ENCODE measurements around the gene TBX1. TPM values are rescaled to one million over a fixed set of nuclear protein-coding genes. Genes with fewer than 3 reads are reported as not detected.

TBX1 gene
- total RNA-seq, 3 donors from 2014 or later, result 0.96 to 9.2 (median 2.9) TPM

- H3K27me3 ChIP-seq, result peaks cover 9 to 51% of the 10 kb centered on the region in 2 donors
- intact Hi-C loops (cut with DNase I; ENCODE audit: low total_unique reads), result no loop called here
- H3K9me3 ChIP-seq, result no peaks in the 10 kb centered on the region
Observed at GRCh38 chr22:19754701-19755144, 5.9 kb upstream of the TBX1 start.

DNA sequence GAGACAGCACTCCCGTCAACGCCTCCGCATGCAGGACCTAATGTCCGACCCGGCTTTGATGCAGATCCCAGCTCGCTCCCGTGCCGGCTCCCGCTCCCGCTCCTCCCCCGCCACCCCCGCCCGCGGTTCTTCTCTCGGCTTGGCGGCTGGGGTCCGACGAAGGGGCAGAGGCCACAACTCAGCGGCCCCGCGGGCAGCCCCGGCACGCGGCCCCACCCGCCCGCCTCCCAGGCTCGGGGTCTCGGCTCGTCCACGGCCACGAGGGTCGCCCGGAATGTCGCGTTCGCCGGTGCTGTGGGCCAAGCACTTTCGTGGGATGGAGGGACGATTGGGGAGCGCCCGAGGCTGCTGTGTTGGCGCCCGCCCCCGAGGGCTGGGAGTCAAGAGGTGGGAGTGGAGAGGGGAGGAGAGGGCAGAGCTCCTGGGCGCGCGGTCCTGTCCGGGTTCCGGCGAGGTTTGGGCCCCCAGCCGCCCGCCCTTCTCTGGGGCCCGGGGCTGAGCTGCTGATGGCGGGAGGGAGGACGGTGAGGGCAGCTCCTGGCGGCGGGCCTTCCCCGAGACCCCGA, 5.3 kb upstream of the TBX1 start:
- TF ChIP-seq CTCF (IDR thresholded peaks at IDR 0.05) (no peak), POLR2AphosphoS5 (IDR thresholded peaks at IDR 0.05) (no peak), POLR2A (IDR thresholded peaks at IDR 0.05) (no peak)
- Histone ChIP-seq H3K4me1 (peaks cover 5 to 12% of the 10 kb centered on the region in 2 donors), H3K27ac (no peak overlapping the region), H3K36me3 (no peaks in the 10 kb centered on the region), H3K9me3 (no peaks in the 10 kb centered on the region), H3K4me3 (peak overlapping the region in 2 of 3 donors; percentile 18 to 68), H3K27me3 (peaks cover 9 to 52% of the 10 kb centered on the region in 2 donors)
- DNase-seq (ENCODE audit: low spot score in 2 of 2), result no peak
- intact Hi-C loops (cut with DNase I; ENCODE audit: low total_unique reads), result no loop called here

More at GRCh38 chr22:19754701-19755144, 5.9 kb upstream of the TBX1 start:
- no peaks in the 10 kb centered on the region for H3K36me3 ChIP-seq
- H3K27ac ChIP-seq, result no peak overlapping the region
- H3K4me1 ChIP-seq, result peaks cover 5 to 12% of the 10 kb centered on the region in 2 donors
- TF ChIP-seq CTCF (IDR thresholded peaks at IDR 0.05), result no peak
- no peak for TF ChIP-seq POLR2AphosphoS5 (IDR thresholded peaks at IDR 0.05)
- no peak for TF ChIP-seq POLR2A (IDR thresholded peaks at IDR 0.05)
- DNase-seq (ENCODE audit: low spot score in 2 of 2), result no peak
- H3K4me3 ChIP-seq, result peak overlapping the region in 2 of 3 donors; percentile 18 to 68

DNA sequence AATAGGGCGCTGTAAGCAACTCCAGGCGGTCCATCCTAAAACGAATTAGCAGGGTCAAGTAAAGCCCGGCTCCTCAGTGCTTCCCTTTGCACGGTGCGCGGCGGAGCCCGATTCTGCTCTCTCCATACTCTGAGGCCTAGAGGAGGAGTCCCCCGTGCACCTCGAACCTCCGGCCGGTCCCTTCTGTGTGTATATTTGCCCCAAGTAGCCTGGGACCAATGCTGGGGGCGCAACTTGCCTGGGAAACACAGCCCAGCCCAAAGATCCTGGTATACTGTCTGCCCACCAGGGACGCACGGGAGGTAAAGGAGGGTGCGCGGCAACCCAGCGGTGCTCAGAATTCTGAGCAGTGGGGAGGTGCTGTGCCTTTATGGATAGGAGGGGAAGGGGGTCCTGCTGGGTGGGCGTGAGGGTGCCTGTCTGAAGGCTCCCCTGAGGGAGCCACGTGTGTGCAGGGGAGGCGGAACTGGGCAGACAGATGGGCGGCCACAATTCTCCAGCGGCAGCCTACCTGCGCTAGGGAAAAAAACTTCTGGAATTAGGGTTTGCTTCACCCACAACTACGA, 4.8 kb upstream of the TBX1 start:
- Histone ChIP-seq H3K9me3 (no peaks in the 10 kb centered on the region), H3K4me3 (peak overlapping the region in 2 of 3 donors; percentile 41 to 68), H3K27ac (no peak overlapping the region), H3K36me3 (no peaks in the 10 kb centered on the region), H3K4me1 (peaks cover 5 to 12% of the 10 kb centered on the region in 2 donors), H3K27me3 (peaks cover 9 to 52% of the 10 kb centered on the region in 2 donors)
- DNase-seq (ENCODE audit: low spot score in 2 of 2), result no peak
- intact Hi-C loops (cut with DNase I; ENCODE audit: low total_unique reads), result no loop called here
- TF ChIP-seq POLR2AphosphoS5 (IDR thresholded peaks at IDR 0.05) (no peak), POLR2A (IDR thresholded peaks at IDR 0.05) (no peak), CTCF (IDR thresholded peaks at IDR 0.05) (no peak)

GRCh38 chr22:19756288-19757128, 4.1 kb upstream of the TBX1 start:
- H3K4me1 ChIP-seq, result peaks cover 5 to 12% of the 10 kb centered on the region in 2 donors
- intact Hi-C loops (cut with DNase I; ENCODE audit: low total_unique reads), result no loop called here
- H3K27ac ChIP-seq, result no peak overlapping the region
- no peaks in the 10 kb centered on the region for H3K9me3 ChIP-seq
- peaks cover 9 to 52% of the 10 kb centered on the region in 2 donors for H3K27me3 ChIP-seq
- no peaks in the 10 kb centered on the region for H3K36me3 ChIP-seq
- TF ChIP-seq CTCF (IDR thresholded peaks at IDR 0.05), result peak; percentile 51 to 78 (median 67)
- TF ChIP-seq POLR2A (IDR thresholded peaks at IDR 0.05), result no peak
- peak in 1 of 3 donors; percentile 18 for TF ChIP-seq POLR2AphosphoS5 (IDR thresholded peaks at IDR 0.05)
- H3K4me3 ChIP-seq, result peak overlapping the region; percentile 22 to 68 (median 41)
- peak; percentile 54 to 80 for DNase-seq (ENCODE audit: low spot score in 2 of 2)
